ENCODE results near the gene SCARF2. TPM values are rescaled to one million over a fixed set of nuclear protein-coding genes. Genes with fewer than 3 reads are reported as not detected.

SCARF2 gene, protein sequence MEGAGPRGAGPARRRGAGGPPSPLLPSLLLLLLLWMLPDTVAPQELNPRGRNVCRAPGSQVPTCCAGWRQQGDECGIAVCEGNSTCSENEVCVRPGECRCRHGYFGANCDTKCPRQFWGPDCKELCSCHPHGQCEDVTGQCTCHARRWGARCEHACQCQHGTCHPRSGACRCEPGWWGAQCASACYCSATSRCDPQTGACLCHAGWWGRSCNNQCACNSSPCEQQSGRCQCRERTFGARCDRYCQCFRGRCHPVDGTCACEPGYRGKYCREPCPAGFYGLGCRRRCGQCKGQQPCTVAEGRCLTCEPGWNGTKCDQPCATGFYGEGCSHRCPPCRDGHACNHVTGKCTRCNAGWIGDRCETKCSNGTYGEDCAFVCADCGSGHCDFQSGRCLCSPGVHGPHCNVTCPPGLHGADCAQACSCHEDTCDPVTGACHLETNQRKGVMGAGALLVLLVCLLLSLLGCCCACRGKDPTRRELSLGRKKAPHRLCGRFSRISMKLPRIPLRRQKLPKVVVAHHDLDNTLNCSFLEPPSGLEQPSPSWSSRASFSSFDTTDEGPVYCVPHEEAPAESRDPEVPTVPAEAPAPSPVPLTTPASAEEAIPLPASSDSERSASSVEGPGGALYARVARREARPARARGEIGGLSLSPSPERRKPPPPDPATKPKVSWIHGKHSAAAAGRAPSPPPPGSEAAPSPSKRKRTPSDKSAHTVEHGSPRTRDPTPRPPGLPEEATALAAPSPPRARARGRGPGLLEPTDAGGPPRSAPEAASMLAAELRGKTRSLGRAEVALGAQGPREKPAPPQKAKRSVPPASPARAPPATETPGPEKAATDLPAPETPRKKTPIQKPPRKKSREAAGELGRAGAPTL
- total RNA-seq: 18.8 and 28.3 TPM in 2 replicates

DNA sequence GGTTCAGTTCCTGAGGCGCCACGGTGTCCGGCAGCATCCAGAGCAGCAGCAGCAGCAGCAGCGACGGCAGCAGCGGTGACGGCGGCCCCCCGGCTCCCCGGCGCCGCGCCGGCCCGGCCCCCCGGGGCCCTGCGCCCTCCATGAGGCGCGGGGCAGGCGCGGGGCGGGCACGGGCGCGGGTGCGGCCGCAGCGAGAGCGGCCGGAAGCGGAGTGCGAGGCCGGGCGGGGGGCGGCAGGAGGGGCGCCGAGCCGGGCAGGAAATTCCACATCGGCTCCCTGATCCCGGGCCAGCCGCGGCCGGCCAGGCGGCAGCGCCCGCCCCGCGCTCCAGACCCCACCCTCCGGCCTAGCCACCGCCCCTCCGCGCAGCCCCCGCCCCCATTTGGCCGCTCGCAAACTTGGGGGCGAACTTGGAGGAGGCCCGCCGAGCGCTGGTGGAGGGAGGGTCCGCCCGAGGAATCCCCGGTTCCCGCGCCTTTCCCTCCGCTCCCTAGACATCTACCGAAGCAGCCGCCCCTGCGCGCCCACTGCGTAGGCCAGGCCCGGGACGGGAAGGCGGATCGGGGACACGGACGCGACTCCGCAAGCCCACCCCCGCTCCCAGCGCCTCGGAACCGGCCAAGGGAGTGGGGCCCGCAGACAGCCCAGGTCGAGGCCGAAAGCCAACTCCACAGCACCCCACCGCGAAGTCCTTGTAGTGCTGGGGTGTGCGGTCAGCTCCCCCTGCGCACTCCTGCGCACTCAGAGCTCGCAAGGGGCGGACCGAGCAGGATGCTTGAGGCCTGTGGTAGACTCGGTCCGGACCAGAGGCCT lies at the start of gene SCARF2:
Gene SCARF2 (minus strand): TSS at position 213 of the 814 bp plus-strand sequence. CDS start 71 bp downstream, at position 142.

DNA sequence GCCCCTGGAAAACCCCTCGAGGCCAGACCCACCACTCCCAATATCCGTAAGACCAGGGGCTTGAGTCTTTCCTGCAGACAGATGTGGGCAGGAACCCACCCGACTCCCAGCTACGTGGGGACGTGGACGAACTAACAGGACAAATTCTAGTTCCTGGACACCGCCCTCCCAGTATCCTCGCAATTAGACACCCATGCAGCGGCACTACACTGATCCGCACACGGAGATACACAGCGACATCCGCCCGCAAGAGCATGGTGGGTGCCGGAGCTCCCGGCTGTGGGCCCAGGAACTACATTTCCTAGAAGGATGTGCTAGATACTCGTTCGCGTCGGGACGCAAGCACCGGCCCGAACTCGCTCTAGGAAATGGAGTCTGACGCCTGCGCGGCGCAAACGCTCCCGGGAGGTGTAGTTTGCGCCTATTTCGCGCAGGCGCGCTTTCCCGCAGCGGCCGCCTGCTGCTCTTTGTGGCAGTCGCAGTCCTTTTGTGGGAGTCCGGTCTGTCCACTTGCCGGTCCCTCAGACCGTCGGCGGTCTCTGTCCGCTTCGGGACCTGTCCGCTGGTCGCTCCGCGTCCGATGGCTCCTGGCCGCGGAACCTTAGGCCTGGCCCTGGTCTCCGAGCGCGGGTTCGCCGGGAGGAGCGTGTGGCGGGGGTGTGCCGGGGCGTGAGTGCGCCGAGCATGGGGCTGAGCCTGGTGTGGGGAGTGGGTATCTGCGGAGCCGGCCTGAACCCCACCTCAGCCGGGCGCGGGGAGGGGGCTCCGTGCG lies 43.7 kb downstream of the SCARF2 start, which contains the start of gene ZNF74:
Gene ZNF74 (plus strand): TSS at position 447 of the 772 bp plus-strand sequence. CDS start 478 bp downstream, outside the sequence.

Other genes starting within 250 kb of the SCARF2 start
- 0.14 and 0.28 TPM in 2 replicates for gene RTN4R, start 169.5 kb downstream of the SCARF2 start, total RNA-seq
- gene DGCR6L, start 117.8 kb downstream of the SCARF2 start, total RNA-seq: 44.7 and 57.6 TPM in 2 replicates
- 8.0 and 10.4 TPM in 2 replicates for gene ZNF74, start 43.7 kb downstream of the SCARF2 start, total RNA-seq
- 31.4 and 39.6 TPM in 2 replicates for gene KLHL22, start 58.0 kb upstream of the SCARF2 start, total RNA-seq
- 17.1 and 22.0 TPM in 2 replicates for gene MED15, start 69.8 kb upstream of the SCARF2 start, total RNA-seq